Measurements from ENCODE around the gene ERVK3-1.
"Not testable (repeated sequence)": the region's sequence is repeated elsewhere in the genome, so short reads cannot be mapped to it uniquely, and the experiment has no call there.

The ERVK3-1 gene

GRCh38 chr19:58305065-58305931 lies at the start of gene ERVK3-1:
Gene ERVK3-1, plus strand, starts transcription at chr19:58305377. Its CDS starts 6,792 bp downstream, at chr19:58312169.
- FAIRE-seq = peak; percentile 96

- not testable (repeated sequence) for FAIRE-seq
Observed at GRCh38 chr19:58258259-58258658, 46.9 kb upstream of the ERVK3-1 start.

- FAIRE-seq = no peak
Observed at GRCh38 chr19:58261600-58261967, 43.6 kb upstream of the ERVK3-1 start.

DNA sequence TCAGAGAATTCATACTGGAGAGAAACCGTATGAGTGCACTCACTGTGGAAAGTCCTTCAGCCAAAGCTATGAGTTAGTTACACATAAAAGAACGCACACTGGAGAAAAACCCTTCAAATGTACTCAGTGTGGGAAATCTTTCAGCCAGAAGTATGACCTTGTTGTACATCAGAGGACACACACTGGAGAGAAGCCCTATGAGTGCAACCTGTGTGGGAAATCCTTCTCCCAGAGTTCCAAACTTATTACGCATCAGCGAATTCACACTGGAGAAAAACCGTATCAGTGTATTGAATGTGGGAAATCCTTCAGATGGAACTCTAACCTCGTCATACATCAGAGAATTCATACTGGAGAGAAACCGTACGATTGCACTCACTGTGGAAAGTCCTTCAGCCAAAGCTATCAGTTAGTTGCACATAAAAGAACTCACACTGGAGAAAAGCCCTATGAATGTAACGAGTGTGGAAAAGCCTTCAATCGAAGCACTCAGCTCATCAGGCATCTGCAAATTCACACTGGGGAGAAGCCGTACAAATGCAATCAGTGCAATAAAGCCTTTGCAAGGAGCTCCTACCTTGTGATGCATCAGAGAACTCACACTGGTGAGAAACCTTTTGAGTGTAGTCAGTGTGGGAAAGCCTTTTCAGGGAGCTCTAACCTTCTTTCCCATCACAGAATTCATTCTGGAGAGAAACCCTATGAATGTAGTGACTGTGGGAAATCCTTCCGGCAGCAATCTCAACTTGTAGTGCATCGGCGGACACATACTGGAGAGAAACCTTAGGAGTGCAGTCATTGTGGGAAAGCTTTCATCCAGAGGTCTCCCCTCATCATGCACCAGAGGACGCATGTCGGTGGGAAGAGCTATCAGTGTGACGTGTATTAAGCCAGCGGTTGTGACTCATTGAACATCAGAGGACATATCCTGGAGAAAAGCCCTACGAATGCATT lies 42.9 kb upstream of the ERVK3-1 start:
- no peak for FAIRE-seq

GRCh38 chr19:58262922-58263296 lies 42.3 kb upstream of the ERVK3-1 start:
- no peak for FAIRE-seq

DNA sequence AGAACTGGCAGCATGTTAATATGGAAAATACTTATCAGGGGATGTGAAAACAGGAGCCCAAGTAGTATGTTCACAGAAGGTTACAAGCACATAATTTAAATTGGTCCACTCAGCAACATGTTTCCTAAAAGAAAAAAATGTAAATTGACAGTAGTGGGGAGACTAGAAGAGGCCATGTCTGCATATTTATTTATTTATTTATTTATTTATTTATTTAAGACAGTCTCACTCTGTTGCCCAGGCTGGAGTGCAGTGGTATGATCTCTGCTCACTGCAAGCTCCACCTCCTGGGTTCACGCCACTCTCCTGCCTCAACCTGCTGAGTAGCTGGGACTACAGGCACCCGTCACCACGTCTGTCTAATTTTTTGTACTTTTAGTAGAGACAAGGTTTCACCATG lies 40.1 kb upstream of the ERVK3-1 start:
- FAIRE-seq = no peak

DNA sequence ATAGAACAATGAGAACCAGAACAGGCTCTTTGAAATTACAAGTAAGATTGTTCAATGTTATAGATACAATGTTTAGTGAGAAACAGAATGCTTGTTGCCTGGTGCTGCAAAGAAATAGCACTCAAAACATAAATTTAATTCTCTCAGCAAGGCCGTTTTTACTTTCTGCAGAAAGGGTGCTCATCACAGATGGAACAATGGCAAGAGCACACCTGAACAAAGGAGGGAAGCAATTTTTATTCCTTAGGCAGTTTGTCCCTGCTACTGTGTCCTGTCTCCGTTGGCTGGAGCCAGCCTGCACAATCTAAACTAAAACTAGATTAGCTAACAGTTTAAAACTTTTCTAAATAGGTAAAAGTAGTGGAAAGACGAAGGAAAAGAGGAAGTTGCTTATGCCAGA lies 36.8 kb upstream of the ERVK3-1 start:
- no peak for FAIRE-seq

GRCh38 chr19:58274771-58275201 lies 30.4 kb upstream of the ERVK3-1 start:
- no peak for FAIRE-seq

GRCh38 chr19:58275564-58275963 lies 29.6 kb upstream of the ERVK3-1 start:
- no peak for FAIRE-seq

DNA sequence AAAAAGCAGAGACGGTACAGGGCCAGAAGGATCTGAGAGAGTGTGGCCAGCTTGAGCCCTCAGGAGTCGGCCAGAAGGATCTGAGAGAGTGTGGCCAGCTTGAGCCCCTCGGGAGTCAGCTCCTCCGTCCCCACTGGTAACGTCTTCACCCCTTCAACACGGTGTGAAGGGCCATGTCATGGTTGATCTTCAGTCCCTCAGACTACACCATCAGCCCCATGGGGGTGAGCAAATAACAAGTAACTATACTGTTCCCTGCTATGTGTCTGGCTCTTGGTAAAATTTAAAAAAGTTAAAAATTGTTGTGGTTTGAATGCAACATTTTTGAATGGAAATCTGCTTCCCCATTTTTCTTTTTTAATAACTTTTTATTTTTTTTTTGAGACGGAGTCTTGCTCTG lies 28.0 kb upstream of the ERVK3-1 start:
- no peak for FAIRE-seq

DNA sequence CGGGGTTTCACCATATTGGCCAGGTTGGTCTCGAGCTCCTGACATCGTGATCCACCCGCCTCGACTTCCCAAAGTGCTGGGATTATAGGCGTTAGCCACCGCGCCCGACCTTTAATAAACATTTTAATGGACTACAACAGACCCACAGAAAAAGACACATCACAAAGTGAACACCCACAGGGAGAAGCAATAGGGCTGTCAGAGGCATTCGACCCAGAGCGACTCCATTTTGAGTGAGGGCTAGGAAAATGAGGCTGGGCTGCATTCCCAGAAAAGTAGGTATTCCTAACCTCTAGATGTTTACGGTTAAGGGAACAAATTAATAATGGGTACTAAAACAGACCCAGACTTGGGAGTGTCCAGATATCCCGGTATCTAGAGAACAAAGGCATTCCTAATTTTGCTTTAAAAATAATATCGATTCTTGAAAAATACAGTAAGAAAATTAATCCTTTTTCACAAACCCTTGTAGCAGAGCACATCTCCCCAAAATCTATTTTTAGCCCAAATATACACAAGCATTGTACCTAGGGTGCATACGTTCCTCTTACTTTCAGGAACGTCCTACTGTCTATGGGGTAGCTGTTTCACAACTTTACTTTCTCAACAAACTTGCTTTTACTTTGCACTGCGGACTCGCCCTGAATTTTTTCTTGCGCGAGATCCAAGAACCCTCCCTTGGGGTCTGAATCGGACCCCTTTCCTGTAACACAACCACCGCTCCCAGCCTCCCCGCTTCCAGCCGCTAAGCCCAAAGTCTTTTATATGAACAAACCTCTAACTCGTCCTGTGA lies 27.2 kb upstream of the ERVK3-1 start:
- FAIRE-seq = no peak

DNA sequence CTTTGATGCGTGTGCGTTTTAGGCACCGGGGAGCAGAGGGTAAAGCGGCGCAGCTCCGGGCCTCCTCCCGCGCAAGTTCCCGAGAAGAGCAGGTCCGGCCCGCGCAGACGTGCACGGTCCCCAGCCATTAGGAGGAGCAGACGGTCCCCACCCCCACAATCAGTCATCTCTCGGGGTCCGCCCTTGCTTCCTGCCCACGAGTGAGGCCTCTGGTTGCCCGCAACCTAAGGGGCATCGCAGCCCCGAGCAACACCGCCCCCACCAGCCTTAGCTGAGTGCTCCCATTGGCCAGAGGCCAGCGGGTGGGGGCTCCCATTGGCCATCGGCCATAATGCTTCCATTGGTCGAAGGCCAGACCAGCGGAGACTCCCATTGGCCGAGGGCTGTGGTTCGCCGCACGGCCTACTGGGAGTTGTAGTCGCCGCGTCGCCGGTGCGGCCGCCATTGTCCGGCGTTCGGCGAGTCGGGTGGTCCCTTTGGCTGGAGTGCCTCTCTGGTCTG lies 26.6 kb upstream of the ERVK3-1 start, which contains the start of gene ZNF8:
TSS of gene ZNF8 (plus strand) at position 415 of the 501 bp plus-strand sequence. CDS start 127 bp downstream, outside the sequence.
- FAIRE-seq = peak; percentile 95

- FAIRE-seq = no peak
Observed at GRCh38 chr19:58279042-58279924, 25.9 kb upstream of the ERVK3-1 start.

- no peak for FAIRE-seq
Observed at GRCh38 chr19:58279925-58280316, 25.3 kb upstream of the ERVK3-1 start.

GRCh38 chr19:58284199-58284598 lies 21.0 kb upstream of the ERVK3-1 start:
- FAIRE-seq = no peak

DNA sequence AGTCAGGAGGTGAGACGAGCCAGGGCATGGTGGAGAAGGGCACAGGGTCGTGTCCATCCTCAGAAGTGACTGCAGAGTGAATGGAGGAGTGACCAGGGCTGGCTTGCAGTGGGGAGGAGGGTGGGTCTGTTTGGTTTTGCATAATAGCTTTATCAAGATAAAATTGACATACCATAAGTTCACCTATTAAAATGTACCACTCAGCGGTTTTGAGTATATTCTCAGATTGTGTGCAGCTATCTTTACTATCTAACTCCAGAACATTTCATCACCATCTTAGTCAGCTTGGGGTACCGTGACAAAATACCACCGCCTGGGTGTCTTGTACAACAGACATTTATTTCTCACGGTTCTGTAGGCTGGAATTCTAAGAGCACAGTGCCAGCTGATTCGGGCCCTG lies 13.2 kb upstream of the ERVK3-1 start:
- FAIRE-seq = no peak

GRCh38 chr19:58294743-58295374 lies 10.3 kb upstream of the ERVK3-1 start:
- no peak for FAIRE-seq

- FAIRE-seq = no peak
Observed at GRCh38 chr19:58296104-58296503, 9.1 kb upstream of the ERVK3-1 start.

DNA sequence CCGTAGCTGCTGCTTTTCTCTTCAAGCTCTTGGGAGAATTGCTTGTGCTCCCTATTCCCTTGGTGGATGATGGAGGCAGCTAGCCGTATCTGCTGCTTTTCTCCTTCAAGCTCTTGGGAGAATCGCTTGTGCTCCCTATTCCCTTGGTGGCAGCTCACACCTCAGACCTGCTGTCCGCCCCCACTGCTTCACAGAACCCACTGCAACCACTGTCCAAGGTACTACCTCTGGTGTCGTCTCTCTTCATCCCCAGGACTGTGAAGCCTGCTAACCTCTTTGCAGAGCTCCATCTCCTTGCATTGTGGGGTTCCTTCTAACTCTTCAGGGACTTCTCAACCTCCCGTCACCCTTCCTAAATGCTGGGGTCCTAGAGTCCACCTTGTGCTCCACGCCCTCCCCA lies 4.6 kb upstream of the ERVK3-1 start:
- FAIRE-seq = no peak

GRCh38 chr19:58304255-58304654 lies 922 bp upstream of the ERVK3-1 start:
- FAIRE-seq = no peak

DNA sequence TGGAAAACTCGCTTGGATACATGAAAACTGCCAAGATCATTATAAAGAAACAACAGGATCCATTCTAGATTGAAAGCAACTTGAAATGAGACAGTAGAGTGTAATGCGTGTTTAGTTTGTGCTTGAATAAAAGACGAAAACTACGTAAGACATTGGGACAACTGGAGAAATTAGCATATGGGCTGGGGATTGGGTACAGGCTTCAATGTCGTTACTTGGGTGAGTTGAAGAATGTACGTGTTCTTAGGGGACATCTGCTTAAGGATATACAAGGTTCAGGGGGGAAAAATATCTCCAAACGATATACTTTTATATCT lies 471 bp upstream of the ERVK3-1 start:
- no peak for FAIRE-seq

Measured in endometrium (tissue), 2 donors.